PC-3 (cell line): ENCODE data around the gene REEP2. TPM values are rescaled to one million over a fixed set of nuclear protein-coding genes. Genes with fewer than 3 reads are reported as not detected.

Experiments
- ATAC-seq: fragments of 200-7000 bp; cut with Tn5 transposase; 2 replicates; pipeline ENCODE4 v1.9.1; 2020; ENCODE audit warnings: mild to moderate bottlenecking, moderate library complexity
- BruUV-seq: library from RNA; stranded (reverse); fragments of 400-500 nt; replicated peaks from 2 replicates; lab custom pipeline; 2021; lab: Mats Ljungman, UMichigan
- CTCF ChIA-PET: fragments of 300-600 bp; sonication (Branson Sonifier 250); formaldehyde crosslinking; loops from one replicate; lab custom pipeline; 2022; ENCODE audit warnings: antibody characterized with exemption; lab: Charles Lee
- POLR2A ChIA-PET: fragments of 300-600 bp; sonication (Branson Sonifier 250); formaldehyde crosslinking; loops from one replicate; lab custom pipeline; 2022; ENCODE audit warnings: antibody characterized with exemption; ENCODE audit not compliant: unreplicated experiment; lab: Charles Lee
- DNase-seq: peaks from one replicate; pipeline ENCODE4 v3.0.0-alpha.2; 2015
- H2AFZ ChIP-seq: fragments of 300-600 bp; sonication (generic); 2 replicates; pipeline ENCODE4 v1.6.0; 2016; ENCODE audit warnings: antibody characterized with exemption, low read length
- H3F3A ChIP-seq: fragments of 300-600 bp; sonication (generic); one replicate; pipeline ENCODE4 v1.6.0; 2017; ENCODE audit warnings: antibody characterized with exemption, low read length, control low read depth, mild to moderate bottlenecking; ENCODE audit not compliant: unreplicated experiment
- H3K27ac ChIP-seq: fragments of 300-600 bp; sonication (generic); 2 replicates; pipeline ENCODE4 v1.5.1; 2016; ENCODE audit warnings: mild to moderate bottlenecking, low read length
- H3K27me3 ChIP-seq: fragments of 300-600 bp; sonication (generic); 2 replicates; pipeline ENCODE4 v1.6.1; 2016; ENCODE audit warnings: low read length, mixed read lengths
- H3K36me3 ChIP-seq: fragments of 300-600 bp; sonication (generic); 2 replicates; pipeline ENCODE4 v1.6.1; 2016; ENCODE audit warnings: low read depth, mixed run types, low read length, mixed read lengths
- H3K4me1 ChIP-seq: fragments of 300-600 bp; sonication (generic); 2 replicates; pipeline ENCODE4 v1.5.1; 2016; ENCODE audit warnings: low read length; ENCODE audit not compliant: insufficient read depth
- H3K4me2 ChIP-seq: fragments of 300-600 bp; sonication (generic); 2 replicates; pipeline ENCODE4 v1.6.0; 2016; ENCODE audit warnings: low read length
- H3K4me3 ChIP-seq: fragments of 300-600 bp; sonication (generic); 2 replicates; pipeline ENCODE4 v1.5.1; 2016; ENCODE audit warnings: mild to moderate bottlenecking, low read length, mixed read lengths
- H3K79me2 ChIP-seq: fragments of 300-600 bp; sonication (generic); 2 replicates; pipeline ENCODE4 v1.6.1; 2017; ENCODE audit warnings: low read length, mixed read lengths
- H3K9ac ChIP-seq: fragments of 300-600 bp; sonication (generic); 2 replicates; pipeline ENCODE4 v1.6.0; 2016; ENCODE audit warnings: mild to moderate bottlenecking, low read length
- H3K9me2 ChIP-seq: fragments of 300-600 bp; sonication (generic); replicated peaks from 2 replicates; pipeline ENCODE4 v1.6.1; 2016; ENCODE audit warnings: mixed run types, low read length, mixed read lengths
- H3K9me3 ChIP-seq: fragments of 300-600 bp; sonication (generic); 2 replicates; pipeline ENCODE4 v1.6.1; 2016; ENCODE audit warnings: low read length, mixed read lengths
- H4K20me1 ChIP-seq: fragments of 300-600 bp; sonication (generic); 2 replicates; pipeline ENCODE4 v1.6.1; 2016; ENCODE audit warnings: low read length, mixed read lengths
- CTCF ChIP-seq: fragments of 300-600 bp; sonication (generic); conservative IDR thresholded peaks from 2 replicates; pipeline ENCODE4 v1.5.1; 2017; ENCODE audit warnings: antibody characterized with exemption, low read depth, mild to moderate bottlenecking, low read length
- EZH2 ChIP-seq: fragments of 300-600 bp; sonication (generic); IDR thresholded peaks from one replicate; pipeline ENCODE4 v1.6.1; 2017; ENCODE audit warnings: antibody characterized with exemption, mild to moderate bottlenecking, low read length; ENCODE audit not compliant: unreplicated experiment
- EZH2phosphoT487 ChIP-seq: fragments of 300-600 bp; sonication (generic); IDR thresholded peaks from 2 replicates; pipeline ENCODE4 v1.6.1; 2018; ENCODE audit warnings: mild to moderate bottlenecking, antibody characterized with exemption, low read length, borderline replicate concordance
- intact Hi-C: fragments of 100-400 bp; cut with micrococcal nuclease; formaldehyde crosslinking; loops from 2 replicates; pipeline ENCODE4 v1.9.0; 2023
- total RNA-seq: library from RNA; depleted of rRNA; stranded (reverse); fragments of >200 nt; gene quantifications from 2 replicates; pipeline ENCODE4 v1.2.3, GENCODE V29; 2014

Gene REEP2
- total RNA-seq, 1 experiment from 2014 or later: 2.5 TPM

- ChIA-PET POLR2A (no interaction called here), CTCF (interaction anchor here (0.6 kb wide), 1 partner anchor 76 kb away, joined by 3 read pairs; no protein-coding TSS in a partner anchor)
- Histone ChIP-seq H3F3A (no peaks in the 10 kb centered on the region), H4K20me1 (no peaks in the 10 kb centered on the region), H2AFZ (no peak overlapping the region), H3K4me3 (no peak overlapping the region), H3K9me3 (no peaks in the 10 kb centered on the region), H3K79me2 (no peaks in the 10 kb centered on the region), H3K9ac (no peak overlapping the region), H3K9me2 (no peaks in the 10 kb centered on the region), H3K27me3 (no peaks in the 10 kb centered on the region), H3K27ac (no peak overlapping the region), H3K4me1 (no peaks in the 10 kb centered on the region), H3K4me2 (no peak overlapping the region), H3K36me3 (no peaks in the 10 kb centered on the region)
- DNase-seq: no peak
- intact Hi-C loops: loop anchor here (5.0 kb wide), 1 partner anchor 96 kb away; no protein-coding TSS in a partner anchor
- TF ChIP-seq CTCF (no peak), EZH2 (no peak), EZH2phosphoT487 (no peak)
- ATAC-seq: no peak
- no TSS peak for BruUV-seq
These were observed 12.1 kb downstream of the REEP2 start for GRCh38 chr5:138450971-138451370.

GRCh38 chr5:138452720-138453119 is 13.9 kb downstream of the REEP2 start:
- no TSS peak for BruUV-seq
- DNase-seq: no peak
- H3K4me1 ChIP-seq: no peaks in the 10 kb centered on the region
- H3K9me2 ChIP-seq: no peaks in the 10 kb centered on the region
- no peaks in the 10 kb centered on the region for H3K9me3 ChIP-seq
- intact Hi-C loops: loop anchor here (5.0 kb wide), 1 partner anchor 95 kb away; no protein-coding TSS in a partner anchor
- no peak for TF ChIP-seq CTCF
- no peak for TF ChIP-seq EZH2phosphoT487
- no peak for TF ChIP-seq EZH2
- no peaks in the 10 kb centered on the region for H3K36me3 ChIP-seq
- H3K27ac ChIP-seq: no peak overlapping the region
- H3K27me3 ChIP-seq: no peaks in the 10 kb centered on the region
- ATAC-seq: no peak
- CTCF ChIA-PET: no interaction called here
- no peaks in the 10 kb centered on the region for H3K79me2 ChIP-seq
- H3F3A ChIP-seq: no peaks in the 10 kb centered on the region
- H2AFZ ChIP-seq: no peak overlapping the region
- H3K4me2 ChIP-seq: no peak overlapping the region
- POLR2A ChIA-PET: no interaction called here
- H3K4me3 ChIP-seq: no peak overlapping the region
- H3K9ac ChIP-seq: no peak overlapping the region
- H4K20me1 ChIP-seq: no peaks in the 10 kb centered on the region

- intact Hi-C loops: loop anchor here (5.0 kb wide), 1 partner anchor 94 kb away; no protein-coding TSS in a partner anchor
- no peaks in the 10 kb centered on the region for H3K9me3 ChIP-seq
- no peaks in the 10 kb centered on the region for H4K20me1 ChIP-seq
- DNase-seq: no peak
- no peak for TF ChIP-seq CTCF
- TF ChIP-seq EZH2: no peak
- TF ChIP-seq EZH2phosphoT487: no peak
- H3K9me2 ChIP-seq: no peaks in the 10 kb centered on the region
- H3K27me3 ChIP-seq: no peaks in the 10 kb centered on the region
- ATAC-seq: no peak
- H3K4me2 ChIP-seq: no peak overlapping the region
- no peak overlapping the region for H2AFZ ChIP-seq
- ChIA-PET POLR2A (no interaction called here), CTCF (no interaction called here)
- H3K9ac ChIP-seq: no peak overlapping the region
- no peak overlapping the region for H3K4me3 ChIP-seq
- H3K79me2 ChIP-seq: no peaks in the 10 kb centered on the region
- no peaks in the 10 kb centered on the region for H3F3A ChIP-seq
- H3K36me3 ChIP-seq: no peaks in the 10 kb centered on the region
- no peaks in the 10 kb centered on the region for H3K4me1 ChIP-seq
- no TSS peak for BruUV-seq
- no peak overlapping the region for H3K27ac ChIP-seq
These were observed 14.7 kb downstream of the REEP2 start for GRCh38 chr5:138453590-138453989.
